GM19240 (cell line): ENCODE measurements around the gene VRK3.
A peak's percentile ranks its signal among the peaks of the same experiment; 100 is the strongest.
"Not testable (repeated sequence)": the region's sequence is repeated elsewhere in the genome, so short reads cannot be mapped to it uniquely, and the experiment has no call there.

ENCODE experiments used
- DNase-seq: peaks from one replicate; pipeline ENCODE4 v3.0.0; 2011; ENCODE audit warnings: low spot score; ENCODE audit not compliant: insufficient read length

Gene VRK3

GRCh38 chr19:50025022-50025793 lies at the start of gene VRK3:
TSS of gene VRK3 (minus strand) at chr19:50025372. CDS start at chr19:50016162, 9,210 bp downstream.
- DNase-seq, result peak; percentile 86

GRCh38 chr19:50068382-50068781 lies 43.2 kb upstream of the VRK3 start:
- not testable (repeated sequence) for DNase-seq

GRCh38 chr19:50067575-50067974 lies 42.4 kb upstream of the VRK3 start:
- no peak for DNase-seq

- DNase-seq, result no peak
Observed at GRCh38 chr19:50065938-50066337, 40.8 kb upstream of the VRK3 start.

GRCh38 chr19:50061650-50062049 lies 36.5 kb upstream of the VRK3 start:
- no peak for DNase-seq

GRCh38 chr19:50060107-50060506 lies 34.9 kb upstream of the VRK3 start:
- DNase-seq, result no peak

GRCh38 chr19:50059045-50059444 lies 33.9 kb upstream of the VRK3 start:
- DNase-seq, result no peak

GRCh38 chr19:50058425-50058824 lies 33.3 kb upstream of the VRK3 start:
- DNase-seq, result no peak

GRCh38 chr19:50053119-50053518 lies 27.9 kb upstream of the VRK3 start:
- DNase-seq, result no peak

- DNase-seq, result no peak
Observed at GRCh38 chr19:50051964-50052363, 26.8 kb upstream of the VRK3 start.

- not testable (repeated sequence) for DNase-seq
Observed at GRCh38 chr19:50051228-50051895, 26.2 kb upstream of the VRK3 start.

GRCh38 chr19:50050406-50051227 lies 25.4 kb upstream of the VRK3 start:
- peak; percentile 15 for DNase-seq

GRCh38 chr19:50047671-50048070 lies 22.5 kb upstream of the VRK3 start:
- no peak for DNase-seq

- no peak for DNase-seq
Observed at GRCh38 chr19:50046649-50047503, 21.7 kb upstream of the VRK3 start.

GRCh38 chr19:50044922-50045321 lies 19.8 kb upstream of the VRK3 start:
- DNase-seq, result no peak

GRCh38 chr19:50043967-50044366 lies 18.8 kb upstream of the VRK3 start:
- DNase-seq, result no peak

GRCh38 chr19:50042363-50043024 lies 17.3 kb upstream of the VRK3 start:
- DNase-seq, result no peak

- no peak for DNase-seq
Observed at GRCh38 chr19:50040967-50041366, 15.8 kb upstream of the VRK3 start.

GRCh38 chr19:50039968-50040367 lies 14.8 kb upstream of the VRK3 start:
- no peak for DNase-seq

GRCh38 chr19:50036908-50037307 lies 11.7 kb upstream of the VRK3 start:
- DNase-seq, result no peak

- DNase-seq, result no peak
Observed at GRCh38 chr19:50030937-50031336, 5.8 kb upstream of the VRK3 start.
